ENCODE results near the gene SLC25A27. TPM values are rescaled to one million over a fixed set of nuclear protein-coding genes. Genes with fewer than 3 reads are reported as not detected.

Gene SLC25A27
- total RNA-seq, 1 donor from 2014 or later = 6.9 TPM

- no peak for DNase-seq (ENCODE audit: low read depth)
- TF ChIP-seq CTCF (IDR thresholded peaks at IDR 0.05; ENCODE audit: insufficient read depth, low read length, poor library complexity, severe bottlenecking) = no peak
- no peaks in the 10 kb centered on the region for H3K36me3 ChIP-seq (ENCODE audit: control insufficient read depth, insufficient read depth, low read length)
- no peak overlapping the region for H3K4me3 ChIP-seq (ENCODE audit: low read depth, low read length)
- no peaks in the 10 kb centered on the region for H3K27me3 ChIP-seq (ENCODE audit: control insufficient read depth, insufficient read depth, low read length)
These were observed 67.6 kb downstream of the SLC25A27 start for GRCh38 chr6:46720401-46720800.

Other genes starting within 250 kb of the SLC25A27 start
- 5.6 and 6.2 TPM in 2 replicates for gene RCAN2, start 161.5 kb upstream of the SLC25A27 start, total RNA-seq
- 0.14 and 0.29 TPM in 2 replicates for gene CYP39A1, start 157 bp upstream of the SLC25A27 start, total RNA-seq
- 0.08 TPM in 1 of 2 replicates, not detected in the other for gene TDRD6, start 34.9 kb downstream of the SLC25A27 start, total RNA-seq
- gene PLA2G7, start 82.4 kb downstream of the SLC25A27 start, total RNA-seq = 1.1 and 1.7 TPM in 2 replicates
- gene ANKRD66, start 94.0 kb downstream of the SLC25A27 start, total RNA-seq = not detected in 2 replicates
- not detected in 2 replicates for gene MEP1A, start 140.4 kb downstream of the SLC25A27 start, total RNA-seq